Fibroblast of peridontal ligament (primary cell): ENCODE data around the gene MYO5B.
A peak's percentile ranks its signal among the peaks of the same experiment; 100 is the strongest.
"Not testable (repeated sequence)": the region's sequence is repeated elsewhere in the genome, so short reads cannot be mapped to it uniquely, and the experiment has no call there.

Source experiments
- DNase-seq: peaks from one replicate; pipeline ENCODE4 v3.0.0-alpha.2; 2010; ENCODE audit errors: extremely low read depth

MYO5B gene

DNA sequence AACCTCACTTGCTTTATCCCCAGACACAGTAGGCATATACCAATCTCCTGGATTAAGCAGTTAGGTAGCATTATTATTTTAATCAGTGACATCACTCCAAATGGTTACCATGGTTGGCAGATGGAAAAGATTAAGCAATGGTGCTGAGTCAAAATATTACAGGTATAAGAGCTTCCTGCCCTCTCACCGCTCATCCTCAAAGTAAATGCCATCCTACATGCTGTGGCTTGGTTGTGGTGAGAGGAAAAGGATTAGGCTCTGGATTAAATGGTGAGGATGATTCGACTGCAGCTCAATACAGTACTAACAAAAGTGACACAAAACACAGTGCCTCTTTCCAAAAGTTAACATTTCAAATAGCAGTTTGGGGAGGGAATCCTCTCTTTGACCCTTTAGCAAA is 272.7 kb downstream of the MYO5B start:
- DNase-seq, result no peak

DNA sequence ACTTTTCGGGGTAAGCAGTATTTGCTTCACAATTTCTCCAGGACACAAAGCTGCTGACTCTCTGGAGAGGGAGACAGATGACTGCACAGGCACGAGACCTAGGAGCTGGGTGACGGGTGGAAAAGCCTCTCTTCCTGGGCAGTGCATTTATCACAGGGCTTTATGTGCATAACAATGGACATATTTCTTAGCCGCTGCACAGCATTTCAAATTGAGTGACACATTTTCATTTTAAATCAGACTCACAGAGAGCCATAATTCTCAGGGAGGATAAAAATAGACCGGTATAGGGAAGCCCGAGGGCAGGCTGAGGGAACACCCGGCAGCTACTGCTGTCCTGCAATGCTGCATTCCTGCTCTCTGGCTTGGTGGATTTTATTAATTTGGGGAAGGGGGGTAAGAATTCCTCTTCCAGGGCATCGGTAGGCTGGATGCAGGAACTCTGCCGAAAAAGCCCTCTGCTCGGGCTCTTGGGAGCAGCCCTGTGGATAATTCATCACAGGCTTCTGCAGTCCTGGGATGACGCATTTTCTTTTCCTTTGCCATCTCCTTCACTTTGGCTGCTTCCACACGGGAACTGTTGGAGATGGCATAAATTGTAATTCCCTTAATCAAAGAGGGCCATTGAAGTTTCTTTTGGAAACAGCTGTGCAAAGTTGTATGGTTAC is 273.5 kb downstream of the MYO5B start:
- DNase-seq, result no peak

DNA sequence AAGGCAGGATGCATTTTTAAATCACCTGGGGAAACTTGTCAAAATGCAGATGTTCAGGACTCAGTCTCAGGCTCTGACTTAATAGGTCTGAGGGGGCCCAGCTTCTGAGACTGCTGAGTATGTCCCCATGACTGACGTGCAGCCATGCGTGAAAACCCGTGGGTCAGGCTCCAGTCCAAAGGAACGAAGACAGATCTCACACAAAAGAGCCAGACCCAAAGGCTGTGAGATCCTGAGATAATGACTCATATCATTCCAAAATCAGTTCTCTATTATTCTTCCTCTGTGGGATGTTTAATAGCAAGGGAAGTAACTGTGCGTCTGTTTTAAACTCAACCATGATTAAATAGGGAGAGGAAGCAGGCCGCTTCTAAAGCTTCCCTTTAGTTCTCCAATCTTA is 274.2 kb downstream of the MYO5B start:
- DNase-seq, result no peak

DNA sequence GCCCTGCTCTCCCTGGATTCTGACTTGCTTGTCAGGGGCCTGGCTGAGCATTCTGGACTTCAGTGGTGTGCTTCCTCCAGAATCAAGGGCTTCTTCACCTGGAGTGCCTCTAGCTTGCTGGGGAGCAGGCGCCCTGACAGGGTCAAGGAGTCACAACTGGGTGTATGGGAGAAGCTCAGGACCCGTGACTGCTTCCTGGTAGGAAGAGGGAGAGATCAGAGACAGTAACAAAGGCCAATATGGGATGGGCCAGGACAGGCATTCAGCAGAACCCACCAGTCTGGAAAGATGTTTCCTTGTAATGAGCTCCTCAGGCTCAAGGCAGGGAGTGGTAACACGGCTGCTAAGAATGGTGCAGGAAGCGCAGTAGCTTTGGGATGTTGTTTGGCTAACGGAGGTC is 277.2 kb downstream of the MYO5B start:
- no peak for DNase-seq

DNA sequence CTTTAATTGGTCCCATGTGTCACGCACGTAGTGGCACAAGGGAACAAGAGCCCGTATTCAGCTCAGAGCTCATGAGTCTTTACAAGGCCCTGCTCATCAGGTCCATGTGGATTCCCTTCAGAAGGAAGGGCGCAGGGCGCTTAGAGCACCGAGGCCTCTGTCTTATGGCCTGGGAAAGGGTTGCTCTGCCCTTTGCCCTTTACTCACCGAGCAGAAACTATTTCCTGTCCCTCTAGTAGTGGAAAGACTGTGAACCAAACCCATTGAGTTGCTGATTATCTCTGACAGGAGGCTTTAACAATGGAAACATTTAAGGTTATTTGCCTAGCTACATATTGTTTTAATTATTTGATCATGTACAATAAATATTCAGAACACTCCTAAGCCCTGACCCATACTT is 279.6 kb downstream of the MYO5B start:
- no peak for DNase-seq

DNA sequence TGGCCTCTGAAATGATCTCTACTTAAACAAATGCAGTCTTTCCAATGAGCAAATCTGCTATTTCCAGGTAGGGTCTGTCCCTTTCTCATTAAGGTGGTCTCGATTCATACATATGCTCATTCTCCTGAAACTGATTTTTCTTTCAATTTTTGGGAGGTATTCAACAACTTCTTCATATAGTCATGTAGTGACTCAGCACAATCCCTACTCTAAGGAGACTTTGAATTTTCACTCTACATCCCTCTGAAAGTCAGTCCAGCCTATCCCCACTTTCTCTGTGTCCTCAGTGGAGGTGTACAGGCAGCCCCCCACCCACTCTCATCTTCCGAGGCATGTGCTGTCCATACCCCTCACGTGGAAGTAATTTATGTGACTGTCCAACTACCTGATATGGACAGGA is 281.7 kb downstream of the MYO5B start:
- no peak for DNase-seq

DNA sequence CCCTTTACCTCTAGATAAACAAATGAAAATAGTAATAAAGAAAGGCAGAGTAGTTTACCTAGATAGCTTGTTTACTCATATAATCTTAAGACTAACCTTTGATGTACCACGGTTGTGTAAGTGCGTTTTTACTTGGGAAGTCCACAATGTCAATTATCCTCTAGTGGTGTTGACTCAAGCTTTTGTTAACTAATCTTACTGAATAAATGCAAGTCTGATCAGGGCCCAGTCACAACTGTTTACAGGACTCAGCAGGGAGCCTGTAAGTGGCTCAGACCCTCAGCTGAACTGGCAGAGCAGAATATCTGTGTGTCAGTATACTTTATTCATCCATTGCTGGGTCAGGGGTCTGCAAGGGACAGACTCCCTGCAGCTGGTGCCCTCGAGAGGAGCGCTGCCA is 283.5 kb downstream of the MYO5B start:
- no peak for DNase-seq

DNA sequence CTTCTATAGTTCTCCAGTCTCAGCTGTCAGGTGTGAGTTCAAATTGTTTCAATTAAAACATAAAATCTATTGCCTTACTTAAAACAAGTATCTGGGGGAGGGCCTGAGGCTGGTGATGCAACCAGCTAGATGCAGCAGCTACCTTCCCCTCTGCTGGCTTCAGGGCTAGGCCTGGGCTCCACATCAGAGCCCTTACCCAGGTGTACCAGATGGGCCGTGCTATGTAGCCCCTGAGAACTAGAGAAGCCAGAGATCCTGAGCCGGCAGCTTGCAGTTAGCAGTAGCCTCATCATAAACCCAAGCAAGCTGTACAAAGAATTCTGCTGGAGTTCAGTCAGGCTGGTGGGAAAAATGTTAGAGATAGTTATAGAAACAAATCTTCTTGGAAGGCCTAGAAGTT is 284.0 kb downstream of the MYO5B start:
- no peak for DNase-seq

DNA sequence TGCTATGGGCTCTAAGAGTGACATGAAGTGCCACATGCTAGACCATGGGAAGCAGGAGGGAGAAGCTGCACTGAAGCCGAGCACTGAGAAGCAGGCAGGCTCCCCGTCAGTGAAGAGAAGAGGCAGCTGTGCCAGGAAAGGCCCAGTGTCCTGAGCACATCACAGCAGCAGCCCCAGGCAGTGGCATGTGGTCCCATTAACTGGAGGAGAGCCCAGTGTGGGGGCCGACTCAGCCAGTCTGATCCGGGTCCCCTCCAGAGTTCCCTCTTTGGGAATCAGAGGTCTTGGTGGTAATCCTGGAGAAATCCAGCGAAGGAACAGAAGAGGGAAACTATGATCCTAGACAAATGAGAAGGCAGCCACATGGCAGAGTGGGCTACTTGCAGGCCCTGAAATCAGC is 284.9 kb downstream of the MYO5B start:
- no peak for DNase-seq

DNA sequence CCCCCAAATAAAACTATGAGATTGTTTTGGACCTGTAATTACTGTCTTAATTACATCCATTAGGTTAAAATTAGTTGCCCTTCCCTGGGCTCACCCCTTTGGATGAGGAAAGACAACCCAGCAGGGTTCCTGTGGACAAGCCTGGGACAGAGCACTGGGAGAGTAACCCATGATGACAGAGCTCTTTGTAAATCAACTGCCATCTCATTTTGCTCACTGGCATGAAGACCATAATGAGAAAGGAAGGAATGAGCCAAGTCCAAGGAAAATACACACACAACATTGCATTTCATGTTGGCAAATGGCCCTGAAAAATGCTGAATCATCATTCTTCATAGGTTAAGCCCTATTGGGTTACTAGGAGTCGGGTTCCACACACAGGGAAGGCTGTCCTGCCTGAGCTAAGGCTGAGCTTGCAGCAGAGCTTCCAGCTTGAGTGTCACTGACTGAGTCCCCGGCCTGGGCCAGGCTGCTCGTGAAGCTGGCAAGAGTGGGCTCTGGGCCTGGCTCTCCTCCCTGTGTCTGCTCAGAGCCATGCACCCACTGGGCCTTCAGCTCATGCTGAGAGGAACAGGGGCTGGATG is 287.5 kb downstream of the MYO5B start:
- DNase-seq, result peak; percentile 13

DNA sequence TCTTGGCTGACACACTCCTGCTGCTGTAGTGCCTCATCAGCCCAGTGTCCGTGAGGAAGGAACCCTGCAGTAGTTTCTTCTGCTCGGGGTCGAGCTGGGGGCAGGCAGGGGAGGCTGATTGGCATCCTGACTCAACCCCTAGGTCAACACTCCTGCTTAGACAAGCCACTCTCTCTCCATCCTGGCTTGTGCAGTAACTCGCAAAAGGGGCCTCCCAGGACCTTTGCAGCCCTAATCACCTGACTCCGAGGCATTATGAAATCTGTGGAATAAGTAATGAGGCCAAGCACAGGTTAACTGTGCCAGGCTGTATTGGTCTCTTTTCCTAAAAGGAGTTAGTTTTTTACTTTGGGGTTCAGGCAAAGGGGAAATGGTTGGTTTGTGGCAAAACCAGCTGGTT is 289.2 kb downstream of the MYO5B start:
- DNase-seq, result no peak

DNA sequence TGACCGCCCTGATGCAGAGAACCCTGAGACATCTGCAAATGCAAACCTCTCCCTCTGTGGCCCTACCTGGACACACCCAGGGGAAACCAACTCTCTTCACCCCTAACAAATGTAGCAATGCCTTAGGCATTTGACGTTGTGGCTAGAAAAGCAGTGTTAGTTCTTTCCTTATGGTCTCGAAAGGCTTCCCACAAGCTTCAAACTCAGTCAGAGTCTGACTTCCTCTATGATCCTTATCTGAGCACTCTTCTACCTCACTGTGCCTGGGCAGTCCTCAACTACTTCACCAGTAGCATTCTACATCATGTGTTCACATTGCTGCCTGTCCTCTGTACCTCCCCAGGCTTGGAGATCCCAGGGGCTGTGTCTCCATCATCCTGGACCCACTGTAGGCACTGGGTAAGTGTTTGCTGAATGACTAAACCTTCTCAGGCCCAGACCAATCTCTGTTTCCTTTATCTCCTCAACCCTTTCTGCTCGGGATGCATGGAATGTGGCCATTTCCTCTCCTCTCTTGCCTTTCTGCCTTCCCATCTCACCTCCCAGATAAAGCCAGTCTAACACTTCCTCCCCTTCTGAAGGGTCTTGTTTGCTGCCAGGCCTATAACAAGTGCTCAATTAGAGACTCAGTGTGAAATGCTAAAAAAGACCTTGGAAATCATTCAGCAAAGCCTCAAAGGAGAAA is 289.9 kb downstream of the MYO5B start:
- DNase-seq, result no peak

DNA sequence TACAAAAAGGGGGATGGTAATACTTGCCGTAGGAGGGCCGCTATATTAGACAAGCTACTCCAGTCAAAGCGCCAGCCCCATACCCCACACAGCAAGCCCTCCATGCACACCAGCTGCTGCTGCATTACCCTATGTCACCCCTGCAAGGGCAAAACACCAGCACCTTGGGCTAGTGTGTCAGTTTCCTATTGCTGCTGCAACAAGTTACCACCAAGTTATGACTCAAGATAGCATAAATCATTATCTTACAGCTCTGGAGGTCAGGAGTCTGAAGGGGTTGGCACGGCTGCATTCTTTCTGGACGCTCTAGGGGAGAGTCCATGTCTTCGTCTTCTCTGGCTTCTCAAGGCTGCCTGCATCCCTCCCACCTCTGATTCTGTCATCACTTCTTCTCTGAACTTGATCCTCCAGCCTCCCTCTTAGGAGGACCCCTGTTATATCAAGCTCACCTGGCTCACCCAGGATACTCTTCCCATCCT is 293.0 kb downstream of the MYO5B start:
- DNase-seq, result no peak

DNA sequence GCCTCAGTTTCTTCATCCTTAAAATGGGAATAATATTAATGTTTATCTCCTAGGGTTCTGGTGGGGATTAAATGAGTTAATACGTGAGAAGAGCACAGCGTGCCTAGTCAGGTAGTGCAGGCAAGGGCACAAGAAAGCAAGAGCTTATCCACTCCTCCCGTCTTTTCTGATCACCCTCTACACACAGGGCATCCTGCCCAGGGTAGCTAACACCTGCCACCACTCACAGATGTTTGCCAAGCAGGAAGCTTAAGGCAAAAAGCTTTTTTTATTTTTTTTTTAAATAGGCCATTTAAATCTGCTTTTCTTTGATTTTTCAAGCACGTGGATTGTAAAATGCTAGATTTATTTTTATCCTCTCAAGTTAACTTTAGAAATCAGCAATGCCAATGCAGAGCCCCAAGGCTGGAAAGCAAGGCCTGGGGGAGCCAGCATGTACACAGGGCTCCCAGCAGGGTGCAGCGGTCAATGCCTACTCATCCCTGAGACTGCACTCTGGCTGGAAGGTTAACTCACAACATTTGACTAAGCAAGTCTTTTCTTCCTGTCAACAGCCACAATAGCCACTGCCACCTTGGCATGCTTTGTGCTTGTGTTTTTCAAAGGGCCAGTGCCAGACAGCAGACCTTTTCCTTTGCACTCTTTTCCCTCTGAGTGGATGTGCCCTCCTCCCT is 295.2 kb downstream of the MYO5B start:
- DNase-seq, result no peak

DNA sequence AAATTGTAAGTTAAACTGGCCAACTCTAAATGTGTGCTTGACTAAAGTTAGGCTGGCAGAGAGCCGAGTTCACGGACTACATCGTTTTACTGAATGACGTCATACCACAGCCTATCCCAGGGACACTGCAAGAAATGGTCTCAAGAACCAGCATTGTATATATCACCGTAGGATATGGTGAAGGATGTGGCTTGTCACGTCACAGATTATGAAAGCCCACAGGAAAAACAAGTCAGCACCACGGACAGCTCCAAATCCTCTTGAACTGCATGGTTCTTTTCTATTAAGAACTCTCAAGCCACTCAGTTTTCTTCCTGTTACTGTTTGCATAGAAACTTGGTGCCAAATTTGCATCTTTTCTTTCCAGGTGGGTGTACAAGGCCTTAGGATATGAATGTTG is 296.5 kb downstream of the MYO5B start:
- DNase-seq, result peak; percentile 76

DNA sequence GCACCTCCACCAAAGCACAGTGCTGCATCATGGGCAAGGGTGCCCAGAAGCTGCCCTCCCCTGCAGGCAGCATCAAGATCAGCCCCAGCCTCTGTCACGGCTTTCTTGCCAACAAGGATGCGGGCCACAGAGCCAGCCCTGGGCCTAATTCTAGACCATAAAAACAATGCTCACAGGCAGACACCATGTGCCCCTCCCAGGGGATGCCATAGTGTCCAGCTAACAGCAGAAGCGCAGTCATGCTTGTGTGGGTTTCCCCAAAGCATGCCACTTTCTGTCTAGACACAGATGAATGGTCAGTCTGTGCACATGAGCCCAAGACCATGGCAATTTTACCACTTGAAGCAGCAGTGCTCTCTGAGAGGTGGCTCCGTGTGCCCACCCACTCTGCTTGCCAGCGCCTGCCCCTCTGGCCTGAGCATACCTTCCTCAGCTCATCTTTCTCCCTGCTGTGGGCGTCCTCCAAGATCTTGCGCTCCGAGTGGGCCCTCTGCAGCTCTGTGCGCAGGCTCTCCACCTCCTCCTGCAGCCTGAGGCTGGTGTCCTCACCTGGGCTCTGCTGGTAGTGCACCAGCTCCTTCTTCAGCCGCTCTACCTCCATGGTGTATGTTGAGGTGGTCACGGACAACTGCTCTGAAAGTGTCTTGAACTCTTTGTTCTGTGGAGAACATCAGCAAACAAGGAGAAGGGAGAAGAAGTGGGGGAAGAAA is 300.3 kb downstream of the MYO5B start:
- no peak for DNase-seq

DNA sequence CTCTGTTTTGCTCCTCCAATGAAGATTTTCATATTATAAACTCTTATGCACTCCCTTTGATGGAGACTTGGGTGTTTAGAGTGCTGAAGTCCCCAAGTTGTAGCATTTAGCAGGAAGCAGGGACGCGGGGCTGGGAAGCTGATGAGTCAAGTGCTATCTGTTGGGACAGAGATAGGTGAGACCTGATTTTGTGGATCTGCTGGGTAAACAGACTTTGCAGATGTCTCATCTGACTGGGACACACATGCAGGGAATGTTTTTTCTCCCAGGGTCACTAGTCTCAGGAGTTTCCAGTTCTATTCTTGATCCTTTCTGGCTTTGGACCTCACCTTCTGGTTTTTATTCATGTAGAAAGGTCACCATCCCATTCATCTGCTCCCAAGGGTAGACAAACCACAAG is 301.9 kb downstream of the MYO5B start:
- no peak for DNase-seq

DNA sequence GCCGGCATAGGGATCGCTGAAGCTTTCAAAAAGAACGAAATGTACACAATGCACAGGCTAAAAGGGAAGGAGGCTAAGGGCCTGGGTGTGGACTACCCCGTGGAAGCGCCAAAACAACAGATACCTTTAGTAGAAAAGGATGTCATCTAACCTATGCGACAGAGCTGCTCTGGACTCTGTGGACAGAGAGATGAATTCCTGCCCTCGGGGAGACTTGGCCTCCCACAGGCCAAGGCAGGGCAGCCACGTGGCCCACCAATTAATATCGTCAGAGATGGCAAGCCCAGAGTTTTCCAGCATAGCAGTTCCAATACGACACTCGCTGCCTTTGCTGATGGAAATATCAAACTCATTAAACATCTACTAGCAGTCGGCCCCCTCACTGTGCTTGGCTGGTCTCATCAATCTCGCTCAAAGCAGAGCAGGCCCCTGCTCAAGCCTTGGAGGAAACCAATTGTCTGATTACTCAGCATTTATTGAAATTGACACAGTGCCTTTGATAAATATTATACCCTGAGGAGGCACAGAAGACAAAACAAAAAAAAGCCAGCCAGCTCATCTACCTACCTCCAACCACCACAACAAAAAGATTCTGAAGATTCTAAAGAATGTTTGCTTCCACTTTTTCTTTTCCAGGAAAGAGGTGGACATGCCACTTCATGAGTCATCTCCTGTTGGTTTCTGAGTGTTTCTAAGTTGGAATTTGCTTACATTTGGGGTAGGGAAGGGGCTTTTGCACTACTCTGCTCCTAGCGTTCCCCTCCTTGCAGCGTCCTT is 302.6 kb downstream of the MYO5B start:
- DNase-seq, result no peak

DNA sequence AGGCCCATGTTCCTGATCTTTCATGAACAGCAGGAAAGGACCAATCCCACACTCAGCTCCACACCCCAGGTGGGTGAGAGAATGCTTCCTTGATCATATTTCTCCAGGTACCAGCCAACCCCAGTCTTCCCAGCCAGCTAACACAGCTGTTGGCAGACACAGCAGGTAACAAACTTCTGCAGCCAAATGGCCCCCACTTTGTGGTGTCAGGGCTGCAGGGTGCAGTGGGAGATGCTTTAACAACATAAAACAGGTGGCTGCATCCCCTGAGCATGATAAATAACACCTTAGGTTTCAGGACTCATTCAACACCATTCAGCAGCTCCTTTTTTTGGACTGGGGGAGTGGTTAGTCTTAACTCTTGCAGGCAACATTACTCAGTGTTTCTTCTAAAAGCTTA is 304.9 kb downstream of the MYO5B start:
- no peak for DNase-seq

DNA sequence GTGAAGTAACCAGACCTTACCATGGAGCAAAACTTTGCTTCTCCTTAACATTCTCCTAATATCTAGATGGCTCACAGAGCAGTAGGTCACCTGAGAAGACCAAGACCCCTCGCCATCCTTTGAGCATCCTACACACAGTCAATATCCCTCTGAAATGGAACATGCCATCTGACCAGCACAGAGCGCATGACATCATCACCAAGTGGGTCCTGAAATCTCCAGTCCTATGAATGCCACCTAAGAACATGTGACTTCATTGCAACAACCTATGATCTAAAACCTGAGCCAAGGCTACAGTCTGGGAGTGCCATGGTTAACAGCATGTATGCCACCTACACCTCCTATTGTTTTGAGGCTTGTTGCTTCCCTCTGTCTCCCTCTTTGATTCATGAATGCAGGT is 305.4 kb downstream of the MYO5B start:
- not testable (repeated sequence) for DNase-seq
